T-cell (primary cell): ENCODE data around the gene PRSS48. TPM values are rescaled to one million over a fixed set of nuclear protein-coding genes. Genes with fewer than 3 reads are reported as not detected.

Source experiments
- ATAC-seq, 4 experiments: fragments of 200-7000 bp in 3 of 4; fragments of 150-1000 bp in 1 of 4; cut with Tn5 transposase; replicated peaks in 1 of 4; 1 replicate in 3 of 4; 2 replicates in 1 of 4; pipeline ENCODE4 v1.10.0; 2021; ENCODE audit warnings: moderate library complexity in 3 of 4, mild to moderate bottlenecking in 2 of 4, moderate number of reproducible peaks in 1 of 4
- CTCF ChIA-PET, 2 donors: fragments of 300-600 bp; sonication (Branson Sonifier 250); formaldehyde crosslinking; loops; one replicate each; lab custom pipeline; 2022; ENCODE audit warnings: antibody characterized with exemption in 2 of 2; lab: Charles Lee
- POLR2A ChIA-PET, 2 donors: fragments of 300-600 bp; sonication (Branson Sonifier 250); formaldehyde crosslinking; loops; one replicate each; lab custom pipeline; 2022; ENCODE audit warnings: antibody characterized with exemption in 2 of 2; lab: Charles Lee
- DNase-seq, 35 experiments: peaks; one replicate each; pipeline versions ENCODE4 v3.0.0 to v3.0.0-alpha.2; 2013 to 2023
- H3K27ac ChIP-seq: one replicate; pipeline ENCODE4 v1.5.1; 2013; ENCODE audit warnings: low read length
- H3K27me3 ChIP-seq, 2 experiments: replicated peaks in 1 of 2; 1 replicate in 1 of 2; 2 replicates in 1 of 2; pipeline versions ENCODE4 v1.6.1 to v1.7.0; 2013; ENCODE audit warnings: low read length in 1 of 2, mixed read lengths in 1 of 2; ENCODE audit not compliant: control insufficient read depth in 2 of 2, insufficient read depth in 2 of 2; ENCODE audit errors: extremely low read depth in 1 of 2
- H3K36me3 ChIP-seq, 2 donors: 1 replicate in 1 of 2; 2 replicates in 1 of 2; pipeline versions ENCODE4 v1.6.1 to v1.7.0; 2013; ENCODE audit warnings: low read length in 1 of 2; ENCODE audit not compliant: control insufficient read depth in 2 of 2, insufficient read depth in 1 of 2; ENCODE audit errors: extremely low read depth in 1 of 2
- H3K4me1 ChIP-seq, 2 experiments: 1 replicate in 1 of 2; 2 replicates in 1 of 2; pipeline versions ENCODE4 v1.6.1 to v1.7.0; 2013; ENCODE audit warnings: low read length in 2 of 2, mixed read lengths in 1 of 2; ENCODE audit not compliant: insufficient read depth in 2 of 2, control insufficient read depth in 1 of 2; ENCODE audit errors: extremely low read depth in 1 of 2
- H3K4me3 ChIP-seq, 2 donors: 1 replicate in 1 of 2; 2 replicates in 1 of 2; pipeline versions ENCODE4 v1.5.1 to v1.7.0; 2013; ENCODE audit warnings: mild to moderate bottlenecking in 2 of 2, low read length in 1 of 2, moderate library complexity in 1 of 2; ENCODE audit not compliant: control insufficient read depth in 1 of 2; ENCODE audit errors: extremely low read depth in 1 of 2
- H3K9me3 ChIP-seq: 2 replicates; pipeline ENCODE4 v1.7.0; 2013
- H3K27ac Mint-ChIP-seq, 2 donors: one replicate each; pipeline ENCODE4 v1.8.0; 2020 to 2021; ENCODE audit warnings: mild to moderate bottlenecking in 2 of 2, mixed read lengths in 2 of 2
- H3K27me3 Mint-ChIP-seq, 2 donors: one replicate each; pipeline ENCODE4 v1.8.0; 2021 to 2022; ENCODE audit warnings: mixed read lengths in 2 of 2
- H3K36me3 Mint-ChIP-seq: one replicate; pipeline ENCODE4 v1.8.0; 2021; ENCODE audit warnings: mixed read lengths
- H3K4me1 Mint-ChIP-seq, 3 donors: one replicate each; pipeline ENCODE4 v1.8.0; 2020 to 2022; ENCODE audit warnings: mixed read lengths in 3 of 3, mild to moderate bottlenecking in 1 of 3
- H3K4me3 Mint-ChIP-seq, 3 donors: one replicate each; pipeline ENCODE4 v1.8.0; 2020 to 2022; ENCODE audit warnings: mild to moderate bottlenecking in 3 of 3, mixed read lengths in 3 of 3, moderate library complexity in 3 of 3
- H3K9me3 Mint-ChIP-seq, 3 donors: one replicate each; pipeline ENCODE4 v1.8.0; 2020 to 2022; ENCODE audit warnings: mixed read lengths in 3 of 3
- WGBS: methylation state at CpG from one replicate; pipeline ENCODE4 v1.1.5; 2013; ENCODE audit warnings: missing lambda C conversion rate; ENCODE audit not compliant: insufficient coverage; 5-methylcytosine and 5-hydroxymethylcytosine counted together
- total RNA-seq, 35 experiments: library from RNA in 6 of 35; stranded (reverse) in 6 of 35; fragments of 120-200 nt in 1 of 35; gene quantifications; one replicate each; pipeline versions ENCODE4 v1.2.1 to v1.2.4 and lab custom pipeline; 2013 to 2026

PRSS48 gene
- total RNA-seq, 5 donors from 2014 or later (not counting 1 experiment from before 2014, with no cell fraction given) = not detected

- ChIA-PET POLR2A (no interaction called here), CTCF (no interaction called here)
- H3K4me1 ChIP-seq = peaks cover 0 to 7% of the 10 kb centered on the region in 2 experiments
- no peaks in the 10 kb centered on the region for H3K9me3 Mint-ChIP-seq
- no peak overlapping the region for H3K27ac Mint-ChIP-seq
- H3K4me3 ChIP-seq = no peak overlapping the region
- ATAC-seq (no peak), DNase-seq (no peak)
- peaks cover 6 to 16% (median 12%) of the 10 kb centered on the region in 3 donors for H3K4me1 Mint-ChIP-seq
- H3K36me3 Mint-ChIP-seq = no peaks in the 10 kb centered on the region
- H3K4me3 Mint-ChIP-seq = peak overlapping the region; percentile 6 to 40 (median 7)
- WGBS = 69% methylated on average over 2 of the region's 12 CpGs
- H3K27ac ChIP-seq = no peak overlapping the region
- H3K27me3 Mint-ChIP-seq = peaks cover 54 to 64% of the 10 kb centered on the region in 2 donors
- no peaks in the 10 kb centered on the region for H3K9me3 ChIP-seq
- peaks cover 3 to 19% of the 10 kb centered on the region in 2 experiments for H3K27me3 ChIP-seq
- H3K36me3 ChIP-seq = no peaks in the 10 kb centered on the region
Observed at GRCh38 chr4:151324124-151324751, 47.3 kb downstream of the PRSS48 start.

- ChIA-PET POLR2A (no interaction called here), CTCF (interaction anchor here in 1 of 2 donors (0.6 kb wide), 1 partner anchor 579 kb away, joined by 13 read pairs; no protein-coding TSS in a partner anchor)
- DNase-seq (no peak), ATAC-seq (no peak)
- Mint-ChIP-seq H3K27me3 (peaks cover 54 to 65% of the 10 kb centered on the region in 2 donors), H3K4me1 (peaks cover 6 to 16% (median 12%) of the 10 kb centered on the region in 3 donors), H3K9me3 (no peaks in the 10 kb centered on the region), H3K27ac (no peak overlapping the region), H3K36me3 (no peaks in the 10 kb centered on the region), H3K4me3 (peak overlapping the region; percentile 6 to 43 (median 40))
- H3K27ac ChIP-seq = no peak overlapping the region
- H3K4me3 ChIP-seq = peak overlapping the region in 1 of 2 donors; percentile 27
- H3K9me3 ChIP-seq = no peaks in the 10 kb centered on the region
- H3K36me3 ChIP-seq = no peaks in the 10 kb centered on the region
- peaks cover 0 to 7% of the 10 kb centered on the region in 2 experiments for H3K4me1 ChIP-seq
- H3K27me3 ChIP-seq = peaks cover 3 to 19% of the 10 kb centered on the region in 2 experiments
- 20% methylated on average over 19 of the region's 21 CpGs for WGBS
Observed at GRCh38 chr4:151324752-151325110, 47.8 kb downstream of the PRSS48 start.

GRCh38 chr4:151325111-151325948 is 48.4 kb downstream of the PRSS48 start, which contains the start of gene SH3D19:
SH3D19 (minus strand) TSS chr4:151325605; CDS start chr4:151325352, 253 bp downstream.
- 2% methylated on average over 70 of the region's 88 CpGs for WGBS

GRCh38 chr4:151325949-151326246 is 48.9 kb downstream of the PRSS48 start:
- Histone ChIP-seq H3K27me3 (peaks cover 3 to 19% of the 10 kb centered on the region in 2 experiments), H3K4me1 (peaks cover 0 to 7% of the 10 kb centered on the region in 2 experiments), H3K4me3 (no peak overlapping the region), H3K9me3 (no peaks in the 10 kb centered on the region), H3K27ac (no peak overlapping the region), H3K36me3 (no peaks in the 10 kb centered on the region)
- peaks cover 6 to 16% (median 12%) of the 10 kb centered on the region in 3 donors for H3K4me1 Mint-ChIP-seq
- WGBS = 89% methylated on average over 3 of the region's 6 CpGs
- H3K27me3 Mint-ChIP-seq = peaks cover 49 to 61% of the 10 kb centered on the region in 2 donors
- H3K4me3 Mint-ChIP-seq = peak overlapping the region; percentile 44 to 72 (median 61)
- ATAC-seq = no peak
- POLR2A ChIA-PET = interaction anchor here in 1 of 2 donors (0.7 kb wide), 1 partner anchor 645 kb away, joined by 3 read pairs; no protein-coding TSS in a partner anchor
- DNase-seq = no peak
- H3K9me3 Mint-ChIP-seq = peaks cover 3% of the 10 kb centered on the region in 3 donors
- CTCF ChIA-PET = no interaction called here
- H3K36me3 Mint-ChIP-seq = no peaks in the 10 kb centered on the region
- no peak overlapping the region for H3K27ac Mint-ChIP-seq

More at GRCh38 chr4:151325111-151325948, 48.4 kb downstream of the PRSS48 start, which contains the start of gene SH3D19:
- CTCF ChIA-PET = interaction anchor here in 1 of 2 donors (0.6 kb wide), 1 partner anchor 578 kb away, joined by 13 read pairs; no protein-coding TSS in a partner anchor
- DNase-seq = peak in 1 of 35 experiments; percentile 0
- ATAC-seq = no peak
- peaks cover 0 to 7% of the 10 kb centered on the region in 2 experiments for H3K4me1 ChIP-seq
- H3K27me3 ChIP-seq = peaks cover 3 to 19% of the 10 kb centered on the region in 2 experiments
- peak within 1 kb of the TSS in 1 of 2 donors; percentile 27 for H3K4me3 ChIP-seq
- H3K9me3 Mint-ChIP-seq = no peaks in the 10 kb centered on the region
- peak within 1 kb of the TSS; percentile 53 to 72 (median 61) for H3K4me3 Mint-ChIP-seq
- no peaks in the 10 kb centered on the region for H3K36me3 ChIP-seq
- POLR2A ChIA-PET = interaction anchor here in 1 of 2 donors (0.7 kb wide), 1 partner anchor 646 kb away, joined by 3 read pairs; no protein-coding TSS in a partner anchor
- H3K27ac Mint-ChIP-seq = no peak within 1 kb of the TSS
- H3K27ac ChIP-seq = no peak within 1 kb of the TSS
- H3K9me3 ChIP-seq = no peaks in the 10 kb centered on the region
- peaks cover 50 to 62% of the 10 kb centered on the region in 2 donors for H3K27me3 Mint-ChIP-seq
- no peaks in the 10 kb centered on the region for H3K36me3 Mint-ChIP-seq
- H3K4me1 Mint-ChIP-seq = peaks cover 6 to 16% (median 12%) of the 10 kb centered on the region in 3 donors

- Mint-ChIP-seq H3K4me3 (no peak overlapping the region), H3K27ac (no peak overlapping the region), H3K4me1 (peaks cover 6 to 9% (median 8%) of the 10 kb centered on the region in 3 donors), H3K9me3 (peaks cover 3 to 7% (median 3%) of the 10 kb centered on the region in 3 donors), H3K27me3 (peaks cover 24 to 48% of the 10 kb centered on the region in 2 donors), H3K36me3 (no peaks in the 10 kb centered on the region)
- H3K27me3 ChIP-seq = peaks cover 3 to 15% of the 10 kb centered on the region in 2 experiments
- DNase-seq = no peak
- WGBS = no CpG with 5 or more reads among the region's 4 CpGs
- POLR2A ChIA-PET = no interaction called here
- no peaks in the 10 kb centered on the region for H3K36me3 ChIP-seq
- no peaks in the 10 kb centered on the region for H3K9me3 ChIP-seq
- no peak overlapping the region for H3K4me3 ChIP-seq
- H3K4me1 ChIP-seq = peaks cover 0 to 7% of the 10 kb centered on the region in 2 experiments
- CTCF ChIA-PET = no interaction called here
- no peak for ATAC-seq
- no peak overlapping the region for H3K27ac ChIP-seq
Observed at GRCh38 chr4:151329217-151330007, 52.5 kb downstream of the PRSS48 start.
